CD4-positive, alpha-beta T cell treated with Interleukin-4 for 1 hour (primary cell): Measurements from ENCODE around the gene OLIG2.

Source experiments
- DNase-seq, 2 donors: peaks; one replicate each; pipeline ENCODE4 v3.0.0-alpha.2; 2020 to 2022

The OLIG2 gene

DNA sequence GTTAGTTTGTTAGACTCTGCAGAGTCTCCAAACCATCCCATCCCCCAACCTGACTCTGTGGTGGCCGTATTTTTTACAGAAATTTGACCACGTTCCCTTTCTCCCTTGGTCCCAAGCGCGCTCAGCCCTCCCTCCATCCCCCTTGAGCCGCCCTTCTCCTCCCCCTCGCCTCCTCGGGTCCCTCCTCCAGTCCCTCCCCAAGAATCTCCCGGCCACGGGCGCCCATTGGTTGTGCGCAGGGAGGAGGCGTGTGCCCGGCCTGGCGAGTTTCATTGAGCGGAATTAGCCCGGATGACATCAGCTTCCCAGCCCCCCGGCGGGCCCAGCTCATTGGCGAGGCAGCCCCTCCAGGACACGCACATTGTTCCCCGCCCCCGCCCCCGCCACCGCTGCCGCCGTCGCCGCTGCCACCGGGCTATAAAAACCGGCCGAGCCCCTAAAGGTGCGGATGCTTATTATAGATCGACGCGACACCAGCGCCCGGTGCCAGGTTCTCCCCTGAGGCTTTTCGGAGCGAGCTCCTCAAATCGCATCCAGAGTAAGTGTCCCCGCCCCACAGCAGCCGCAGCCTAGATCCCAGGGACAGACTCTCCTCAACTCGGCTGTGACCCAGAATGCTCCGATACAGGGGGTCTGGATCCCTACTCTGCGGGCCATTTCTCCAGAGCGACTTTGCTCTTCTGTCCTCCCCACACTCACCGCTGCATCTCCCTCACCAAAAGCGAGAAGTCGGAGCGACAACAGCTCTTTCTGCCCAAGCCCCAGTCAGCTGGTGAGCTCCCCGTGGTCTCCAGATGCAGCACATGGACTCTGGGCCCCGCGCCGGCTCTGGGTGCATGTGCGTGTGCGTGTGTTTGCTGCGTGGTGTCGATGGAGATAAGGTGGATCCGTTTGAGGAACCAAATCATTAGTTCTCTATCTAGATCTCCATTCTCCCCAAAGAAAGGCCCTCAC is at the start of gene OLIG2:
TSS of gene OLIG2 (plus strand) at position 447 of the 954 bp plus-strand sequence. CDS start 928 bp downstream, outside the sequence.
- DNase-seq = no peak

DNA sequence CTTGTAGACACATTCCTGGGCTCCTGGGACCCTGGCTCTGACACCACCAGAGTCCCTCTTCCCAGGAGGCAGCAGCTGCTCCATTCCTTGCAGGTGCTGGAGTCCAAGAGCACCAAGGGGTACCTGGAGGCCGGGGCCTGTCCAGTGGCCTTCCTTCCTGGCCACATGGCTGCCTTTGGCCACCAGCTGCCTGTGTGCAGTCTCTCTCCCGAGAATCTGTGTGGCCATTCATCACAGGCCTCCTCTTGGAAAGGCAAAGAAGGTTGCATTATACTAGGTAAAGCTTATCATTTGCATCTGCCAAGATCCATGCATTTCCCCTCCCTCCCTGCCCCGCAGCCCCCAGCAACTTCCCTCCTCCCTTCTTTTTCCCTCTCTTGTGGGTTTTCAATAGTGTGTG is 48.9 kb upstream of the OLIG2 start:
- no peak for DNase-seq

DNA sequence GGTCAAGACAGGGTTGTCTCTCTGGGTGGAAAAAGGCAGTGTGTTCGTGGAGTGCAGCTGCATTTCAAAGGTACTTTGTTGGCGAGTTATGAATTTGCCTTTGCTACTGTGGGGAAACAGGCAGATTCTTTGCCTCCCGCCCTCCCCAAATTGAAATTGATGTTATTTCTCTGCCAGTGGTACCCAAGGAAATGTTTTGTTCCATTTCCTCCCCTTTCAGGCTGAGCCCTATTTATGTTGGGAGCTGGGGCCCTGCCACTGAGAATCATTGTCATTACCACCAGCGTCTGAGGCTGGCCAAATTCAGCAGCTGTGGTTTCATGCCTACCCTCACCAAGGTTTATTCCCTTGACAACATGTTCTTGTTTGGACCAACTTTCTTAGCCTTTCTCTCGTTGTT is 48.5 kb upstream of the OLIG2 start:
- DNase-seq = no peak

DNA sequence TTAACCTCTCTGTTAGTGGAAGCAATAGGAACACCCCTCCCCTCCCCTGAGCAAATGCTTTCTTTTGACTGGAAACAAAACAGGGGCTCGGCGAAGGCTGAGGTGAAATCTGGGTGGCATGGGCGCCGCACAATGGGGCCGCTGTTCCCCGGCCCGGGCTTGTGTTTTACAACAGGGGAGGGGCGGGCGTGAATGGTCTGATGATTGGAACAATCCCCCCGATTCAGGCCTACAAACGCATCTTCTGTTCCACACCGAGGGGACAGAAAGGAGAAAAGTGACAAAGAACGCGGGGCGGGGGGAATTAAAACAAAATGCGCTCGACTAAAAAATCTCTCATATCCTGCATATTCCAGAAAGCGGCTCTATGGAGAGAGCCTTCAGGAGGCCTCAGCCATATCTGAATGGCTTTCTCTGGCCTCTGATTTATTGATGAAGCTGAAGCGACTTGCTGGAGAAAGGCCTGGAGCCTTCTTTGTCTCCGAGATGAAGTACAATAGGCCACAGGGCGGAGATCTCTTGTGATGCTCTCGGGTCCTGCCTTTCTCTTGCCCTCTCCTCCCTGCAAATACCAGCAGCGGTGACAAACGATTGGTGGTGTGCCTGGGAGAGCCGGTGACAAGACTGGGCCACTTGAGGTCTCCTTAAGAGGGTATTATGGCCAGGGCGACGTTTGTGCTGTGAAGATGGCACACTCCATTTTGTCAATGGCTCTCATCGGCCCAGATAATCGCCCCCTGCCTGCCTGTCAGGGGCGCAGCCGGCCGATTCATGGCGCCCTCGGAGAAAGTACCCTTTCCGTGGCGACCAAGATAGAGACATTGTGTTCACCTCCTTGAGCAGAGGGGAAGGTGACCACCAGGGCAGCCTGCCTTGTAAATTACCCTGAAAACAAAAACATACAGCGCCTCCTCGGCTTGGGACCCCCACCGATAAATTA is 47.1 kb upstream of the OLIG2 start:
- no peak for DNase-seq

DNA sequence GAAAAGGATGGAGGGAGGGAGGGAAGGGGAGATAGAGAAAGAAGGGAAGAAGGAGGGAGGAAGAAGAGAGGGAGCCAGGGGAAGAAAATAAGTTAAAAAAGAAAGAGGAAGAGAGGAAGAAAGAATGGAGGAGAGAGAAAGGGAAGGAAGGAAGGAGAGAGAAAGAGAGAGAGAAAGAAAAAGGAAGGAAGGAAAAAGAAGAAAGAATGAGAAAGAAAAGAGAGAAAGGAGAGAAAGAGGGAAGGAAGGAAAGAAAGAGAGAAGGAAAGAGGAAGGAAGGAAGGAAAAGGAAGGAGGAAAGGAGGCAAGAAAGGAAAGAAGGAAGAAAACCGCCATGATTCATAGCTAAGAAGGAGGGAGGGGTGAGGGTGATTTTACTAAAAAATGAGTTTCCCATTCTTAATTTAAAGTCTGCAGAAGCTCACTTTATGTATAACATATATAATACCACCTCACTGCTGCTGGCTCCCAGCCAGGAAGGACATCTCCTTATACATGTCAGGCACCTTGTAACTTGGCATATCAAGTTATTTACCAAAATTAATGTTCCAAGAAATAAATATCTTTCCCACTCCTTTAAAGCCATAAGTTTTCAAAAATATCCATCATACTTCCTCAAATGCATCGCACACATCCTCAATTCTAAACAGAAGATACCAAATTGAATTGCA is 46.0 kb upstream of the OLIG2 start:
- no peak for DNase-seq

DNA sequence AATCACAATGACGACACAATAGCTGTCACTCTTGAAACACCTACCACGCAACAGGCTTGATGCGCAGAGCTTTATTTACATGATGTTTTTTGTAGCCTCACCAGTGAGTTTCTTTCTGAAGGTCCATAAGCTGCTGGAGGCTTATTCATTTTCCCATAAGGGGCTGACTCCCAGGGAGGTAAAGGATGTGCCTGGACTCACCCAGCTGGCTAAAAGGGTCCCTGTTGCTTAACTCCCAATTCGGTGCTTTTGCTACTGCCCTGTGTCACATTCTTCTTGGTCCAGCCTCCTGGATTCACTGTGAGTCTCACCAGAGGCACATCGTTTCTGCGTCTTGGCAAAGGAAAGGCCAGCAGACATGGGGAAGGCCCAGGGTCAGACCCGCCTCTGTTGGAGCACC is 44.6 kb upstream of the OLIG2 start:
- no peak for DNase-seq

DNA sequence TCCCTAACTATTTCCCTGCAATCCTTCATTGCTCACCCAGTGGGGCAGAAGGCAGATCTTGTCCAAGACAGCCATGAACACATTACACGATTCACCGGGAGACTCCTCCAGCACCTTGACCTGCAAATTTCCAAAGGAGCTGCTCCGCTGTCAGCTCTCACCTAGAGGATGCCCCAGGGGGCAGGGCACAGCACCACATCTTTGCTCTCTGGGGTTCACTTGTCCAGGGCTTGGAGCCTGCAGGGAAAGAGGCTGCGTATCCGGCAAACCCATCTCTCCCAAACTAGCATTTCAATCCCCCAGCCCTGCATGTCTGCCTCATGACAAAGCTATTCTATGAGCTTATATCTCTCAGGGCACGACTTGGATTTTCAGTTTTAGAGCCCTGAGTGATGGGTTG is 35.1 kb upstream of the OLIG2 start:
- no peak for DNase-seq

DNA sequence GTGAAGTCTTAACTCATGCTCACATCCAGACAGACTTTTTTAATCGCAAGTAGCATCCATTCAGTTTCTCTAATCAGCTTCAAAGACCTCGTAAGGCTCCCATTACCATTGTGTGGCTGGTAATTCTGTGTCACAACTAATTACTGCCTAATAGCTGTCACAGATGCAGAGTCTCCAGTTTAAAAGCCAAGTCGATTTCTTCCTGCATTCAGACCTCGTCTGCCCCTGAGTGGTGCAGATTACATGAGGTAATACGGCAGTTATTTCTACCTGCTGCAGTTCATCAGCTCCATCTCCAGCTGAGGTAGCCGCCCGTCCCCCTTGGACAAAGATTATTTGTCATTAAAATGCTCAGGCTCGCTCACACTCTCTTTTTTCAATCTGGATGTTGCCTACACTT is 34.4 kb upstream of the OLIG2 start:
- no peak for DNase-seq

DNA sequence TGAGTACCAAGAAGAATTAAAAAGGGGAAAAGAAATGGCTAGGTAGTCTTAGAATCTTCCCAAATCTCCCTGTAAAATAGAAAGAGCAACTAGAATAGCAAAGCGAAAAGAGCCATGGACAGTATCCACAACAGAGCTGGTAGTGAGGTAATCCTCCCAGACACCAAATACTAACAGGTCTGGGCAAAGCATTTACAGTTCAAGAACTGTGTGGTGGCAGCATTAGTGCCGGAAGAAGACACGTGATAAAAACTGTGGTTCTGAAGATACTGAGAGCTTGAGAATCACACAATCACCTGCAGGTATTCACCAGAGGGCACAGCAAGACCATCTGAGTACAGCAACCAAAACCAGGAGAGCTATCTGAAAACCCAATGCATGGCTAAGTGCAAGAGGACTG is 31.8 kb upstream of the OLIG2 start:
- no peak for DNase-seq

DNA sequence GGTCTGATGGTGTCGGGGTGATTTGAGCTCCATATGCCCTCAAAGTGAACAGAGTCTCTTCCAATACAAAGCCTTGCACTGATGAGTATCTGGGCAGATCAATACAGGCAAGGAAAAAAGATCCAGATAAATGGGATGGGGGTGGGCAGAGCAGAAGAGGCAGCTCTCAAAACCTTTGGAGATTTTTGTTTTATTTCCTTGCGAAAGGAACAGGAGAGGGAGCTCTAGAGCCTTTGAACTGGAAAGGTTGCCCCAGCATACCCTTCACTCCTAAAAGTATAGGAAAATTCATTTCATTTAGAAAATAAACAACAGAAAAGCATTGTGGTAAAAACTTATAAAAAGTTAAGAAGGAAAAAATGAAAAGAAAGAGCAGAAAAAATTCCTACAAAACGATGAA is 31.4 kb upstream of the OLIG2 start:
- DNase-seq = peak in 1 of 2 donors; percentile 3

DNA sequence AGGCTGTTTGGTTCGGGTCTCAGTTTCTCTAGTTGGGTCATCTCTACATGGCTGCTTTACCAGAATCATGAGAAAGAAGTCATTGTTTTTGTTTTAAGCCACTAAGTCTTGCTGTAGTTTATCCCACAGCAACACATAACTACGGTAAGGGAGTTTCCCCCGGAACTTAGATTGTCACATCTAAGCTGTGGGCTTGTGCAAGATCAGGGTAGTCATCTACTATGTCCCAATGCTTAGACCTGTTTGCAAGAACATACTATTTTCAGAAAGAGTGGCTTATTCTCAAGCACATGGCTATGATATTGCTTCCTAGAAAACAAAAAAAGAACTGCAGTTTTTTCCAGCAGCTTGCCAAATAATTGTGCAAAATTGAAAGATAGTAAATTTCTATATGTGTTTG is 18.0 kb upstream of the OLIG2 start:
- DNase-seq = peak in 1 of 2 donors; percentile 72

DNA sequence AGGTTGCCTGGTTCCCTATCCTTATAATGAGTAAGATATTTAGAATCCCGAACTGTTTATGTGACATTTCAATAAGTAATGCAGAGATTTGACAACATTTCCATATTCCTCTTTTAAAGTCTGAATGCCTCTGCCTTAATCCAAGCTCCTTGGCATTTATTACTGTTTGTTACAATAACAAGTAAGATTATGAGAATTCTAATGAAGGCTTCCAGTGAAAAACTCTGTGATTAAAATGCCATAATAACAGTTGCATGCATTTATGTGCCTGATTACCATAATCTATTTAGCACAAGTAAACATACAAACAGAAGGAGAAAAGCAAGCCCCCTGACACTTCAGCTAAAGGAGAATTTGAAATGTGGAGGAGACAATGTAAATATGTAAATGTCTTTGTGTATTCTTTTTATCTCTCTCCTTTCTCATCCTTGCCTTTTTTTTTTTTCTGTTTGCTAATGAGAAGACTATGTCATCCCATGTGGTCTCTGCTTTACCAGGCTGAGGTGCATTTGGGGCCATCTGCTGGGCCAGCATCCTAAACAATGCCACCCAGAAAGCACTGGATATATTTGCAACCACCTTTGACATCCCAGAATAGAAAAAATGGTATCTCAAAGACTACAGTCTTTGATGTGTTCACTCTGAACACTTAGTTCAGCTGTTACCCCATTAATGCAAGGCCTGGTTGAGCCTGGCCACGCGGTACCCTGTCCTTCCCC is 17.2 kb upstream of the OLIG2 start:
- no peak for DNase-seq

DNA sequence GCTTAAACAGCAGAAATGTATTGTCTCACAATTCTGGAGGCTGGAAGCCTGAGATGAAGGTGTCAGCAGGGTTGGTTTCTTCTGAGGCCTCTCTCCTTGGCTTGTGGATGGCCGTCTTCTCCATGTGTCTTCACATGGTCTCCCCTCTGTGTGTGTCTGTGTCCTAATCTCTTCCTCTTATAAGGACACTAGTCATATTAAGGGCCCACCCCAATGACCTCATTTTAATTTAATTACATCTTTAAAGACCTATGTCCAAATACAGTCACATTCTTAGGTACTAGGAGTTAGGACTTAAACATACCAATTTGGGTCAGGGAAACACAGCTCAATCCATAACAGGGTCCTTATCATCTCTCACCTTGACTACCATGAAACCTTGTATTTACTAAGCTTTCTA is 14.8 kb upstream of the OLIG2 start:
- DNase-seq = no peak

DNA sequence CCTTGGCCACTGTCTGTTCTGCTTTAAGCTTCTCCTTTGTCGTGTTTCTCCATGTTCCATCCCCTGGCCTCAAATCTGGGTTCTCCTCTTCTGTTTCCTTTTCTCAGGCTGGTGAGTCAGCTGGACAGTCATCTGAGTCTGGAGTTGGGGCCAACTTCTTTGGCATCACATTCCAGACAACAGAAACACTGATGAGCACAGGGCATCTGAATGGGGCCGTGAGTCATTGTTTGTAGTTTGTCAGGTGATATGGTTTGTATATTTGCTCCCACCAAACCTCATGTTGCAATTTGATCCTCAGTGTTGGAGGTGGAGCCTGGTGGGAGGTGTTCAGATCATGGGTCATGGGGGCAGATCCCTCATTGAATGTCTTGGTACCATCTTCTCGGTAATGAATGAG is 14.3 kb upstream of the OLIG2 start:
- DNase-seq = peak in 1 of 2 donors; percentile 79

DNA sequence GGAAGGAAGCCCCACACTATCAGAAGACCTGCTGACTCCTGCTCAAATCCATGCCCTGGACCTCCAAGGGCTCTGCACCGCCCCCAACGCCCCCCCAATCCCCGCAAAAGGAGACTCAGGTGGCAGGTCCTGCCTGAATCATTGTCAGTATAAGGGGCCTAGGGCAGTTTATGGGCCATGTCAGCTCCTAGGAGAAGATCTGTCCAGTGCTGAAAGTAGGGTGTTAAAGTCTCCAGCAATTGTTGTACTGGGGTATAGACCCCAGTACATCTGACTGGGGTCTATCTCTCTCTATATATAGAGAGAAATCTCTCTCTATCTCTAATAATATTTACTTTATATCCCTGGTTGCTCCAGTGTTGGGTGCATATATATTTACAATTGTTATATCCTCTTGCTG is 12.1 kb upstream of the OLIG2 start:
- no peak for DNase-seq

DNA sequence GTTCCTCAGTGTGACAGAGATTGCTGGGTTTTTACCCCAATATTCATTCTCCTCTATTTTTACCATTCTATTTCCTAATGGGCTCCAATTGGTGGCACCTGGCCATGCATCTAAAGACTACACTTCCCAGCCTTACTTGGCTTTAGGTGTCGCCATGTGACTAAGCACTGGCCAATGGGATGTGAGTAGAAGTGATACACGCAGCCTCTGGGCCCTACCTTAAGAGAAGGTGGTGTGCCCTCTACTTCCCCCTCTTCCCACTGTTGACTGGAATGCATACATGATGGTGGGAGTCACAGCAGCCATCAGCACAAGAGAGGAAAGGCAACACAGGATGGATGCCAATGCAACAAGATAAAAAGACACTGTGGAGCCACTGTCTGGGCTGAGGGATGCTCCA is 11.4 kb upstream of the OLIG2 start:
- no peak for DNase-seq

DNA sequence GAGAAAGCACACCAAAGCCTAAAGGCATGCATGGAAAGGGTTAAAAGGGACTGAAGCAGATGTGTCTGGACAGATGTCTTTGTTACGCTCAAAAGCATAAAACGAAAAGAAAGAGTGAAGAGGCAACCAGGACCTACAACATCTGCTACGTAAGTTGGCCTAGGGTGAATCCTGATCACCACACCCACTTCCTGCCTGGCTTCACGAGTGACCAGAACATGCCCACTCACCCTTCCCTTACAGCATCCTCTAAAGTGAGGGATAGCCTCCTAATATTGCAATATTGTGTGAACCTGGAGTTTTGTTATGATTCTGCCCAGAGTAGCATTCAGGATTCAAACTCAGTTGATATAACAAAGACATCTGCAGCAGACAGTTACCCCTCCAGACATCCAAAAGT is 10.6 kb upstream of the OLIG2 start:
- no peak for DNase-seq

DNA sequence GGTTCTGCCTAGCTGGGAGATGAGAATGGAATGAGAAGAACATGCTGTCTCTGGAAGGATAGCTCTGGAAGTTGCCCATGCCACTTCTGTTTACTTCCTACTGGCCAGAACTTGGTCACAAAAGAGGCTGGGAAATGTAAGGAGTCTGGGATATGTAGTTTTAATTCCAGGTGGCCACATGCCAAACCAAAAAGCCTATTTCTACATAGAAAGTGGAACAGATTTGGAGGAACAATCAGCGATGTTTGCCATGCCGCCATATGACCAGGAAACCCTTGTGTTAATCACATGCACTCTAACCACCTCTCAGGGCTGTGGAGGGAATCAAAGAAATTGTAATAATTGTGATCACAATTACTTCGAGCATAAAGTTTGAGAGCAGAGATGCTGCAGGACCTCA is 10.0 kb upstream of the OLIG2 start:
- no peak for DNase-seq

DNA sequence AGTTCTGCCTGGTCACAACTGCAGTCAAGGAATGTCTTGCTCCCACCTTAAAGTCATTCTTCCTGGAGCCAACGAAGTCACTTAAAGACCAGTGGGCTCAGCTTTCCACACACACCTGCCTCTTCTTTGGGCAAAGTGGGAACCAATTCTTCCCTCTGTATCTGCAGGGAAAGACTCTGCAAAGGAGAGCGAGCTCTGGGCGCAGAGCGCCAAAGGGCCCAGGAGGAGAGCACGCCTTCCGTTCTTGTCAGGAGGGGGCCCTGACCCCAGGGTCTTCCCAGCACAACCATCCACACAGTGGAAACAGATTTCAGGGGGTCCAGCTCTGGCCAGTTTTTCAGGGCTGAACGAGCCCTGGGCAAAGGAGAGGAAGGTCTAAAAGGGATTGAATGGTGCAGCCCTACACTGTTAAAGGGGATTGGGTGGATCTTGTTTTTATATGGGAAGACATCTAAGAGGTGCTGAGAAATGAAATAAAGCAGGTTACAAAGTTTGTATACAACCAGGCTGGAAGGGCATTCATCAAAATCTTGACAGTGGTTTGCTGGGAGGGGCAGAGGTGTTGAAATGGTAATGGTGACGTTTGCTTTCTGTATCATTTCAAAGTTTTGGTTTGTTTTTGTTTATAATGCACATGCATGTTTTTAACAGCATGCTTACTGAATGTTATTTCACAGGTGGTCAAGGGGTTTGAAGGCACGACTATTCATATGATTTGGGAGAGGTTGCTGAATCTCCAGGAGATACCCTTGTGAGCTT is 6.8 kb upstream of the OLIG2 start:
- no peak for DNase-seq

DNA sequence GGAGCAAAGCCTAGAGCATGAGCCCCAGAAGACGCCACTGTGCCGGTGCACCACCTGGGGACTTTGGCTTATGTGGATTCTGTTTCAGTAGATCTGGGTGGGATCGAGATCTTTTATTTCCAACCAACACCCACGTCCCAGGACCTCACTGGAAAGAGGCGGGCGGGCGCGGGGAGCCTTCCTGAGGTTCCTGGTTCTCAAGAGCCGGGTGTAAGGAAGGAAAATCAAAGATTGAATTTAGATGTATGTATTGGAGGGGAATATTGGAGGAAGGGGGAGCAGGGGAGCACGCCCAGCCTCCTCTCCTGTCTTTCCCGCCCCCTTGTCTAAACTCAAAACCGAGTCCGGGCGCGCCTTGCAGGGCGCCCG is 6.2 kb upstream of the OLIG2 start:
- no peak for DNase-seq

DNA sequence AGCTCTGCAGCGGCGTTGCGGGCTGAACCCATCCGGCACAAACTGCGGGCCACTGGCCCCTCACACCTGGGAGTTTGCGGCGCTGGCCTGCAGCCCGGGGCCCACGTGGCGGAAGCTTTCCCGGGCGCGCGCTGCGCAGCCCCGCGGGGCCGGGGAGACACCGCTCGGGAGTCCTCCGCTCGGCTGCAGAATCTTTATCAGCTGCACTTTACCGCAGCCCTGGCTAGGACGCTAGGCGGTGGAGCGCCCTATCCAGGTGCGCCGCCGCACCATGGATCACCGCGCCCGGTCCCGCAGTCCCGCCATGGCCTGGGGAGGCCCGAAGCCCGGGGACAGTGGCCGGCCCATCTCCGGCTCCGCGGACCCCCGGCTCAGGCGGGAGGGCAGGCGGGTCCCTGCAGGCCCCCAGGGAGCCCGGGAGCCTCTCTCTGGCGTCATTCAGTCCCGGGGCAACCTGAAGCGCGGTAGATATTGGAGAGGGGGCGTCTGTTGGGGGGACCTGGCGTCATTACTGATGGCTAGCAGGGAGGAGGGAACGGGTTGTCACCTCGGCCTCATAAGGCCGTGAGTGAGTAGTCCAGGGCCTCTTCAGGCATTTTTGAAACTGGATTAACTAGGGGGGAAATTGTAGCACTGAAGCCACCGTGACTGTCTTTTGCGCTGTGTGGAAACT is 5.7 kb upstream of the OLIG2 start:
- DNase-seq = no peak
